ENCODE measurements around the gene SCN8A. TPM values are rescaled to one million over a fixed set of nuclear protein-coding genes. Genes with fewer than 3 reads are reported as not detected.

The SCN8A gene
- total RNA-seq, 3 donors from 2014 or later (not counting 1 experiment from before 2014, with no cell fraction given), result 0.42 to 0.66 (median 0.65) TPM

- H3K4me3 ChIP-seq (ENCODE audit: low read length), result no peak overlapping the region
- DNase-seq (no peak), ATAC-seq (no peak)
- peaks cover 6 to 11% of the 10 kb centered on the region in 2 donors for H3K27me3 Mint-ChIP-seq (ENCODE audit: low read depth in 2 of 2)
- no peaks in the 10 kb centered on the region for H3K9me3 ChIP-seq (ENCODE audit: control insufficient read depth, insufficient read depth, low read length)
- H3K27ac ChIP-seq (ENCODE audit: low read length), result no peak overlapping the region
- H3K9me3 Mint-ChIP-seq, result no peaks in the 10 kb centered on the region
- no peaks in the 10 kb centered on the region for H3K4me1 Mint-ChIP-seq
- no peak overlapping the region for H3K4me3 Mint-ChIP-seq
- H3K36me3 Mint-ChIP-seq, result no peaks in the 10 kb centered on the region
- H3K27me3 ChIP-seq (ENCODE audit: control insufficient read depth, insufficient read depth, low read length), result no peaks in the 10 kb centered on the region
- H3K4me1 ChIP-seq (ENCODE audit: control insufficient read depth, insufficient read depth, low read length), result no peaks in the 10 kb centered on the region
- no peak for TF ChIP-seq CTCF (IDR thresholded peaks at IDR 0.05)
- H3K27ac Mint-ChIP-seq, result no peak overlapping the region
- intact Hi-C loops (cut with micrococcal nuclease), result no loop called here
- H3K36me3 ChIP-seq (ENCODE audit: control insufficient read depth, insufficient read depth, low read length), result no peaks in the 10 kb centered on the region
Measured at GRCh38 chr12:51759175-51759574, 168.1 kb downstream of the SCN8A start.

- no peaks in the 10 kb centered on the region for H3K36me3 Mint-ChIP-seq
- H3K27ac ChIP-seq (ENCODE audit: low read length), result no peak overlapping the region
- intact Hi-C loops (cut with micrococcal nuclease), result no loop called here
- no peak overlapping the region for H3K27ac Mint-ChIP-seq
- H3K4me3 ChIP-seq (ENCODE audit: low read length), result no peak overlapping the region
- TF ChIP-seq CTCF (IDR thresholded peaks at IDR 0.05), result no peak
- ATAC-seq (no peak), DNase-seq (no peak)
- H3K9me3 Mint-ChIP-seq, result no peaks in the 10 kb centered on the region
- no peaks in the 10 kb centered on the region for H3K27me3 ChIP-seq (ENCODE audit: control insufficient read depth, insufficient read depth, low read length)
- H3K4me1 Mint-ChIP-seq, result no peaks in the 10 kb centered on the region
- H3K4me1 ChIP-seq (ENCODE audit: control insufficient read depth, insufficient read depth, low read length), result no peaks in the 10 kb centered on the region
- H3K9me3 ChIP-seq (ENCODE audit: control insufficient read depth, insufficient read depth, low read length), result no peaks in the 10 kb centered on the region
- H3K27me3 Mint-ChIP-seq (ENCODE audit: low read depth in 2 of 2), result peaks cover 6 to 11% of the 10 kb centered on the region in 2 donors
- no peak overlapping the region for H3K4me3 Mint-ChIP-seq
- no peaks in the 10 kb centered on the region for H3K36me3 ChIP-seq (ENCODE audit: control insufficient read depth, insufficient read depth, low read length)
Measured at GRCh38 chr12:51759695-51760094, 168.7 kb downstream of the SCN8A start.

GRCh38 chr12:51760231-51760630 is 169.2 kb downstream of the SCN8A start:
- no peak overlapping the region for H3K4me3 Mint-ChIP-seq
- intact Hi-C loops (cut with micrococcal nuclease), result no loop called here
- Histone ChIP-seq H3K4me1 (ENCODE audit: control insufficient read depth, insufficient read depth, low read length) (no peaks in the 10 kb centered on the region), H3K9me3 (ENCODE audit: control insufficient read depth, insufficient read depth, low read length) (no peaks in the 10 kb centered on the region), H3K36me3 (ENCODE audit: control insufficient read depth, insufficient read depth, low read length) (no peaks in the 10 kb centered on the region), H3K27ac (ENCODE audit: low read length) (no peak overlapping the region), H3K4me3 (ENCODE audit: low read length) (no peak overlapping the region), H3K27me3 (ENCODE audit: control insufficient read depth, insufficient read depth, low read length) (no peaks in the 10 kb centered on the region)
- H3K36me3 Mint-ChIP-seq, result no peaks in the 10 kb centered on the region
- no peaks in the 10 kb centered on the region for H3K4me1 Mint-ChIP-seq
- TF ChIP-seq CTCF (IDR thresholded peaks at IDR 0.05), result no peak
- H3K27me3 Mint-ChIP-seq (ENCODE audit: low read depth in 2 of 2), result peaks cover 6 to 10% of the 10 kb centered on the region in 2 donors
- WGBS (ENCODE audit: insufficient coverage), result 100% methylated on average over 1 of the region's 1 CpG
- H3K9me3 Mint-ChIP-seq, result no peaks in the 10 kb centered on the region
- no peak overlapping the region for H3K27ac Mint-ChIP-seq
- DNase-seq (no peak), ATAC-seq (no peak)

- H3K27ac Mint-ChIP-seq, result no peak overlapping the region
- H3K4me3 Mint-ChIP-seq, result no peak overlapping the region
- no peaks in the 10 kb centered on the region for H3K4me1 Mint-ChIP-seq
- Histone ChIP-seq H3K4me3 (ENCODE audit: low read length) (no peak overlapping the region), H3K4me1 (ENCODE audit: control insufficient read depth, insufficient read depth, low read length) (no peaks in the 10 kb centered on the region), H3K9me3 (ENCODE audit: control insufficient read depth, insufficient read depth, low read length) (no peaks in the 10 kb centered on the region), H3K27me3 (ENCODE audit: control insufficient read depth, insufficient read depth, low read length) (no peaks in the 10 kb centered on the region), H3K27ac (ENCODE audit: low read length) (no peak overlapping the region), H3K36me3 (ENCODE audit: control insufficient read depth, insufficient read depth, low read length) (no peaks in the 10 kb centered on the region)
- TF ChIP-seq CTCF (IDR thresholded peaks at IDR 0.05), result no peak
- H3K27me3 Mint-ChIP-seq (ENCODE audit: low read depth in 2 of 2), result peaks cover 0 to 3% of the 10 kb centered on the region in 2 donors
- no peaks in the 10 kb centered on the region for H3K9me3 Mint-ChIP-seq
- no peak for ATAC-seq
- no peak for DNase-seq
- intact Hi-C loops (cut with micrococcal nuclease), result no loop called here
- no peaks in the 10 kb centered on the region for H3K36me3 Mint-ChIP-seq
Measured at GRCh38 chr12:51763743-51764142, 172.7 kb downstream of the SCN8A start.
